Hippocampal formation (tissue), 2 donors: Measurements from ENCODE around the gene CETP.
"Not testable (repeated sequence)": the region's sequence is repeated elsewhere in the genome, so short reads cannot be mapped to it uniquely, and the experiment has no call there.

Source experiments
- DNase-seq, 2 donors: peaks; one replicate each; lab custom pipeline; 2025; lab: John Stamatoyannopoulos, UW

CETP gene

GRCh38 chr16:56997931-56998330 lies 36.2 kb downstream of the CETP start:
- DNase-seq: no peak

DNA sequence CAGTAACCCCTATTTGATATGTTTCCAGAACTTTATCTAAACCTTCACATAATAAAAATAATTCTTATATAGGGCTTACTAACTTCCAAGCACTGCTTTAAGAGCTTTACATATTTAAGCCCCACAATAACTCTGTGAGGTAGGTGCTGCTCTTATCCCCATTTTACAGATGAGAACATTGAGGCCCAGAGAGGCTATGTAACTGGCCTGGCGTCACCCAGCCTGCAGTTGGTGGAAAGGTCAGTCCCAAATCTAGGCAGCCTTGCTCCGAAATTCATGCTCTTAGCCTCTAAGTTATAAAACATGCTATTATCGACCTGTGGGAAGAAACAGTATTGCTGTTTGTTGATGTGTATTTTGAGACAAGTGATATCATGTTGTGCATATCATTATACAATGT lies 36.6 kb downstream of the CETP start:
- DNase-seq: no peak

GRCh38 chr16:56998861-56999260 lies 37.1 kb downstream of the CETP start:
- no peak for DNase-seq

DNA sequence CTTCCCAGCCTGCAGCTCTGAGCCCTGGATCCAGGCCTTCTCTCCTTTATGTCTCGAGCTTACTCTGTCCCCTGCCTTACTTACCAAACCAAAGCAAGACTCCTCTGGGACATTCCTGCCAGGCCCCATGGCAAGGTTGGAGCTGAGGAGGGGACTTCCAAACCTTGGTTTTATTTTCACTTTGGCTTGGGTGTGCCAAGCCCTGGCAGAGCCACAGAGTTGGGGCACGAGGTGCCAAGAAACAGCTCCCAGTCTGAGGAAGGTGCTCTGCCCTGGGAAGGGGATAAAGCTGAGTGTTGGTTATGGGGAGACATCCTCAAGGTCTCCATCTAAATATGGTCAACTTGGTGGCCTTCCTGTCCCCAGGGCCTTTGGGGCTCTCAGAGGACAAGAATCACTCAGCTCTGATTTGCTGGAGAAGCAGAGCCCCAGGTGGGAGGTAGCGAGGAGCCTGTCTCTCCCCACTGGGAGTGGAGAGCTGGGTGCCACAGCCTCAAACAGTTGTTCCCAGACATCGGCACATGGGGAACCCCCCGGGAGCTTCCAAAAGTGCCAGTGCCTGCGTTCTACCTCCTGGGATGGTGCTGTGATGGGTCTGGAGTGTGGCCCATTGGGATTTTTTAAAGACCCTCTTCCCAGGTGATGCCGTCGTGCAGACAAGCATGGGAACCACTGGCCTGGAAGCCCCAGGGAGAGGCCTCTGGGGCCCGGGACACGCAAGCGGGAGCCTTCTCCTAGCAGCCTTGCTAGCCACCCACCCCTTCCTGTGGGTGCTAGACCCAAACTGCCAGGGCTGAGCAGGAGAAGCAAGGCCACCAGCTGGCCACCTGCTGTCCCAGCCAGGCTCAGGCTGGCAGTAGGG lies 37.9 kb downstream of the CETP start:
- DNase-seq: no peak

DNA sequence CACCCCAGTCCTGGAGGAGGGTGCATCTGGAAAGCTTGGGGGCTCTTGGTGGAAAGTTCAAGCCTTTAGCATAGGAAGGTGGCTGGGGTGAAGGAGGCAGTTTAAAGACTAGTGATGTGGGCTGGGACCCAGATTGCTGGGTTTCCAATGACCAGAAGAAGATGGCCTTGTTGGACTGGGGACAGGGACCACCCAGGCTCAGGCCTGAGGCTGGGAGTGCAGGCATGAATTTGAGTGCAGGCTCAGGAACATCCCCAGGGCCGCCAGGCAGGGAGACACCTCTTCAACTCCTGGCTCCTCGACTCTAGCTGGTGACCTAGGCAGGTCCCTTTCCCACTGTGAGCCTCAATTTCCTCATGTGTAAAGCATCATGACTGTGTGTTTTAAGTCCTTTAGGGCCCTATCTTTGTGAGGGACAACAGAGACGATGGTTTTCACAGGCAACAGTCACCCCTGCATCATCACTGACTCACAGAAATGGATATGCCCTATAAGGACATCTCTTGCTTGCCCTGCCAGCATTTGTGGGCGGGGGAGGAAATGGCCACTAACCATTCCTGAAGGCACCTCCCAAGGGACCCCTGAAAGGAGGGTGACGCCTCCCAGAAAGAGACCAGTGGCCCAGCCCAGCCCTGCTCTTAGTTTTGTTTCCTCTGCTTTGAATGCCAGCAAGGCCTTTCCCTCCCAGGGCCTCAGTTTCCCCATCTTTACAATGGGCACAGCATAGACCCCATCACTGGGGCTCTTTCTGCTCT lies 38.7 kb downstream of the CETP start:
- no peak for DNase-seq

- no peak for DNase-seq
These were observed 39.4 kb downstream of the CETP start for GRCh38 chr16:57001026-57001679.

GRCh38 chr16:57003439-57004386 lies 42.0 kb downstream of the CETP start:
- no peak for DNase-seq

DNA sequence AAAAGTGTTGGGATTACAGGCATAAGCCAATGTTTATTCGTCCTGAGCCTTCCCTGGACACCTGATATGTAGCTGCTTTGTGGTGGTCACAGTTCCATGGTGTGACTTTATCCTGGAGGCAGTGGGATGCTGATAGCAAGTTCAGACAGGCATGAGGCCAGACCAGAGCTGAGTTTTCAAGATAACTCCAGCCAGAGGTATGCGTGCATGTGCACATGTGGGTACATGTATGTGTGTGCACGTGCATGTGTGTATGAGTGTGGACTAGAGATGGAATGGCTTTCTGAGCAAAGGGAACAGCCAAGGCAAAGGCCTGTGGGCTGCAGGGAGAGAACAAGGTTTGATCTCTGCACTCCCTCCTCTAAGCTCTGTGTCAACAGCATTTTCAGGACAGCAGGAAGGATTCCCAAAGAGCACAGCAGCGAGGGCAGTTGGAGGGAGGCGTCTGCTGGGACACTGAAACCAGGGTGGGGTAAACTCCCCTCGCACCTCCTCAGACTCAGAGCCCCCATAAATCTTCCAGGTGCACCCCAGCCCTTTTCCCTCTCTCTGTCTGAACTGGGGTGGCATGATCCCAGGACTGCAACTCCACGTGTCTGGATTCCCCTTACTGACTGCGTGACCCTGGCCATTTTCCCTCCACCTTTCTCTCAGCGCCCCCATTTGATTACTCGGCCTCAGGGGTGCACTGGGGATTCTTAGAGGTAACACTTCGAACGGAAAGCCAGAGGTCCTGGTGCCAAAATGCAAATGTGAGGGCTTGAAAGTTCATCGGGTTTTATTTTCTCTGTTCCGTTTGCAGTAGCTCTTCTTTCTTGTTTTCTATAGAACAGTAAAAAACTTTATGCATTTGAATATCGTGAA lies 42.9 kb downstream of the CETP start:
- no peak for DNase-seq

- DNase-seq: not testable (repeated sequence)
These were observed 43.8 kb downstream of the CETP start for GRCh38 chr16:57005597-57005996.

DNA sequence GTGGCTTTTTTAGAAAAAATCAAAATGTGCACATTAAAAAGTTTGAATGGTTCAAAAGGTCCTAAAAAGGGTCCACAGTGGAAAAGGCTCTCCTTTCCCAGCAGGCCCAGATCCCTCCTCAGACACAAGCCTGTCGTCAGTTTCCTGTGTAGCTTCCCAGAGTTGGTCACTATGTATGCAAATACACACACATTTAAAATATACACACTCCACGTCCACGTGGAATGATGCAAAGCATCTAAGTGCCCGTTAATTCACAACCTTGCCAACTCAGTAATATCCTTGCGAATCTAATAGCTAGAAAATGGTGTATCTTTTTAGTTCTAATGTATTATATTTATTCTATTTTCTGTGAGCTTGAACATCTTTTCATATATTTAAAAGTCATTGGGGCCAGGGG lies 45.3 kb downstream of the CETP start:
- no peak for DNase-seq

DNA sequence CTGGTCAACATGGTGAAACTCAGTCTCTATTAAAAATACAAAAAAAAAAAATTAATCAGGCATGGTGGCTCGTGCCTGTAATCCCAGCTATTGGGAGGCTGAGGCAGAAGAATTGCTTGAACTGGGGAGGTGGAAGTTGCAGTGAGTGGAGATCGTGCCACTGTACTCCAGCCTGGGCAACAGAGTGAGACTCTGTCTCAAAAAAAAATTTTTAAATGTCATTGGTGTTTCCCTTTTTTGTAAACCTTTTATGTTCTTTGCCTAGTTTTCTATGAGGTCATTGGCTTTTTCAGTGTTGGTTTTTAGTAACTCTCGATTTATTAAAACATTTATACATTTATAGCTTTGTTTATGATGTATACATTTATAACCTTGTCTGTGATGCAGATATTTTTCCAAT lies 45.8 kb downstream of the CETP start:
- DNase-seq: no peak

GRCh38 chr16:57008440-57008839 lies 46.7 kb downstream of the CETP start:
- DNase-seq: no peak

DNA sequence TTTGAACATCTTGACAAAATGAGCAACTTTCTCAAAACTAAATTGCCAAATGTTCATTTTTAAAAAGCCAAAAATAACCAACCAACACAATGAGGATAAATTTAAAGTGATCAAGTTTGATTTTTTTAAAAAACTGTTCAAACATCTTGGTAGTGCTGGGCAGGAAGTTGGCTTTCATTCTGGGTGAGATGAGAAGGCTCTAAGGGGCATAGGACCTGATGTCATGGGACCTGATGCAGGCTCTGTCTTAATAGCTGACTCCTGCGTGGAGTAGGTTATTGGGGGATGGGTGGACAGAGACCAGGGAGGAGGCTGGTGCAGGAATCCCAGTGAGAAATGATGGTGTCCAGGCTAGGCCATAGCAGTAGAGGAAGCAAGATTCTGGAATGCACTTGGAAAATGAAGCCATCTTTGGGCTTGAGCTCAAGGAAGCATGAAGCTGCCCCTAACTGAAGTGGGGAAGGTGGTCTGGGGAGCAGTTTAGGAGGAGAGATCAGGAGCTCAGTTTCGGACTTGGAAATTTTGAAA lies 48.0 kb downstream of the CETP start:
- no peak for DNase-seq

GRCh38 chr16:57012353-57012752 lies 50.6 kb downstream of the CETP start:
- no peak for DNase-seq

- DNase-seq: no peak
These were observed 51.5 kb downstream of the CETP start for GRCh38 chr16:57013229-57013628.

DNA sequence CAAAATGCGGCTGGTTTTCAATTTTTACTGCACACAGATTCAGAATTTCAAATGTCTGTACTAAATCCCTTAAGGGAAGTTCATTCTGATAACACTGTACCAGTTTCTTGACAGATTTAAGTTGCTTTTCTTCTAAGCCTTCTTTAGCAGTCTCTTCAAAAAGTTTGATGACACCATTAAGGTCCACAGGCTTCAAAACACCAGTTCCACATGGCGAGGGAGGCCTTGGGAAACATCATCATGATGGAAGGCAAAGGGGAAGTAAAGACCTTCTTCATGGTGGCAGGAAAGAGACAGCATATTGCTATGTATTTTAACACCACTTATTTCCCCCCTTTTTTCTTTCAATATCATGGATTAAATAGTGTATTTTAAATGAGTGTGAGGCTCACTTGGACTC lies 52.2 kb downstream of the CETP start:
- DNase-seq: no peak

- no peak for DNase-seq
These were observed 54.6 kb downstream of the CETP start for GRCh38 chr16:57016301-57016700.

- no peak for DNase-seq
These were observed 55.1 kb downstream of the CETP start for GRCh38 chr16:57016831-57017230.

DNA sequence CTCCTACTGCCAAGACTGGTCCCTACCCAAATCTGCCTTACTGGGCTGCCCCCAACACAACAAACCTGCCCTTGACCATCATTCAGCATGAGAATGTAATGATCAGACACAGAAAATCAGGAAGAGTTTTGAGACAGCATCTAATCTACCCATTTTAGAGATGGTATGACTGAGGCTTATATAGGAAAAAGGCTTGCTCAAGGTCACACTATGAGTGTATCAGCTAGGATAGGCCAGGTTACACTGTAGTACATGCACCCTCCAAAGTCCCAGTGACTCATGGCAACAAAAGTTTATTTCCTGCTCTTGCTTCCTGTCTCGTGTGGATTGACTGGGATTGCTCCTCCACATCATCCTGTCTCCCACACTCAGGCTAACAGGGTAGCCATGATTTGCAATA lies 55.5 kb downstream of the CETP start:
- DNase-seq: no peak

- no peak for DNase-seq
These were observed 58.0 kb downstream of the CETP start for GRCh38 chr16:57019746-57020145.
